ENCODE measurements around the gene CRADD.

- no peak for TF ChIP-seq CTCF (IDR thresholded peaks at IDR 0.05)
- no peak for TF ChIP-seq POLR2AphosphoS5 (IDR thresholded peaks at IDR 0.05)
Observed at GRCh38 chr12:93847517-93848474, 170.6 kb downstream of the CRADD start.
